Measurements from ENCODE around the gene ARID5B. TPM values are rescaled to one million over a fixed set of nuclear protein-coding genes. Genes with fewer than 3 reads are reported as not detected.
A peak's percentile ranks its signal among the peaks of the same experiment; 100 is the strongest.

ARID5B gene
- total RNA-seq, 4 donors from 2014 or later, result 7.6 to 36.3 (median 21.2) TPM

GRCh38 chr10:61897671-61898434 lies 3.6 kb upstream of the ARID5B start:
- TF ChIP-seq CTCF (IDR thresholded peaks at IDR 0.05), result peak in 4 of 6 experiments; percentile 43 to 54 (median 44)
- TF ChIP-seq POLR2A (IDR thresholded peaks at IDR 0.05), result no peak
- Histone ChIP-seq H3K27ac (peak overlapping the region in 2 of 3 donors; percentile 25 to 42), H3K27me3 (no peaks in the 10 kb centered on the region), H3K4me1 (peaks cover 6 to 7% of the 10 kb centered on the region in 2 donors), H3K4me3 (replicated peaks in 1 of 3) (peak overlapping the region in 2 of 3 donors; percentile 2 to 28), H3K36me3 (no peaks in the 10 kb centered on the region), H3K9me3 (no peaks in the 10 kb centered on the region)
- intact Hi-C loops (cut with DNase I), result loop anchor here (10.0 kb wide), 1 partner anchor 347 kb away; no protein-coding TSS in a partner anchor
- 34 to 39% methylated on average over 10 of the region's 10 CpGs for WGBS, 2 donors
- peak; percentile 58 to 65 for DNase-seq

- Histone ChIP-seq H3K4me1 (peaks cover 6 to 7% of the 10 kb centered on the region in 2 donors), H3K27me3 (no peaks in the 10 kb centered on the region), H3K9me3 (no peaks in the 10 kb centered on the region), H3K27ac (no peak overlapping the region), H3K36me3 (no peaks in the 10 kb centered on the region), H3K4me3 (replicated peaks in 1 of 3) (no peak overlapping the region)
- DNase-seq, result no peak
- intact Hi-C loops (cut with DNase I), result loop anchor here (10.0 kb wide), 1 partner anchor 346 kb away; no protein-coding TSS in a partner anchor
- WGBS, 2 donors, result 72 to 73% methylated on average over 2 of the region's 2 CpGs
- TF ChIP-seq POLR2A (IDR thresholded peaks at IDR 0.05) (no peak), CTCF (IDR thresholded peaks at IDR 0.05) (no peak)
Measured at GRCh38 chr10:61898435-61898778, 3.1 kb upstream of the ARID5B start.

- peaks cover 6 to 7% of the 10 kb centered on the region in 2 donors for H3K4me1 ChIP-seq
- H3K9me3 ChIP-seq, result no peaks in the 10 kb centered on the region
- H3K36me3 ChIP-seq, result no peaks in the 10 kb centered on the region
- H3K4me3 ChIP-seq (replicated peaks in 1 of 3), result no peak overlapping the region
- WGBS, 2 donors, result 65 to 75% methylated on average over 7 of the region's 7 CpGs
- no peak overlapping the region for H3K27ac ChIP-seq
- no peak for DNase-seq
- no peak for TF ChIP-seq POLR2A (IDR thresholded peaks at IDR 0.05)
- no peak for TF ChIP-seq CTCF (IDR thresholded peaks at IDR 0.05)
- intact Hi-C loops (cut with DNase I), result loop anchor here (10.0 kb wide), 1 partner anchor 346 kb away; no protein-coding TSS in a partner anchor
- H3K27me3 ChIP-seq, result no peaks in the 10 kb centered on the region
Measured at GRCh38 chr10:61899069-61899531, 2.4 kb upstream of the ARID5B start.

GRCh38 chr10:61899663-61899996 lies 1.9 kb upstream of the ARID5B start:
- Histone ChIP-seq H3K9me3 (no peaks in the 10 kb centered on the region), H3K36me3 (no peaks in the 10 kb centered on the region), H3K27ac (peak overlapping the region in 2 of 3 donors; percentile 14 to 47), H3K4me3 (replicated peaks in 1 of 3) (no peak overlapping the region), H3K4me1 (peaks cover 6 to 7% of the 10 kb centered on the region in 2 donors), H3K27me3 (no peaks in the 10 kb centered on the region)
- intact Hi-C loops (cut with DNase I), result loop anchor here (10.0 kb wide), 1 partner anchor 345 kb away; no protein-coding TSS in a partner anchor
- 42 to 48% methylated on average over 7 of the region's 7 CpGs for WGBS, 2 donors
- TF ChIP-seq POLR2A (IDR thresholded peaks at IDR 0.05) (no peak), CTCF (IDR thresholded peaks at IDR 0.05) (no peak)
- no peak for DNase-seq
